GM19463 (cell line): ENCODE measurements around the gene STBD1.
"Not testable (repeated sequence)": the region's sequence is repeated elsewhere in the genome, so short reads cannot be mapped to it uniquely, and the experiment has no call there.

Source experiments
- ATAC-seq: cut with Tn5 transposase; IDR thresholded peaks from one replicate; pipeline ENCODE4 v1.9.1; 2021; ENCODE audit warnings: mild to moderate bottlenecking, moderate library complexity; ENCODE audit not compliant: unreplicated experiment

Gene STBD1

DNA sequence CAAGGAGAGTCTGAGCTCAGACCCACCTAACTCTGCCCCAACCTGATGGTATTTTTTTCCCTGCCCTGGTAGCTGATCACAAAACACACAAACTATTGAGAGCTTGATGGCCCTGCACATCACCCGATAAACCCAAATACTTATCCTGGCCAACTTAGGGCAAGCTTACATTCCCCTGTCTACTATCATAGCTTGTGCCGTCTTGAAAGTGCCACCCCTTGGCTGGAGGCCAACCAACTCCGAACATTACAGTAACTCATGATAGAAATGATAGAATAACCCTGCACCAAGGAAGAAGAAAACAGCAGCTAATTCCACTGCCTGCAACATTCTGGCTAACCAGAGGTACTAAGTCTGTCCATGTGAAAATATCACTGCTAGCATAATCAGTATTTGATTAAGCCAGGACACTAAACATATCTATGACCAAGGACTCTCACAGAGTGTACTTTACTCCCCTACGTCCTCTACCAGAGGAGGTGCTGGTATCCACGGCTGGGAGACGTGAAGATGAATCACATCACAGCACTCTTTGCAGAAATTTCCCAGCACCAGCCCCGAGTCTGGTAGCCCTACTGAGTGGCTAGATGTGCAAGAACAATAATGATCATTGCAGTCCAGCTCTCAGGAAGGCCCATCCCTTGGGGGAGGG is 8.9 kb downstream of the STBD1 start:
- ATAC-seq, result no peak

DNA sequence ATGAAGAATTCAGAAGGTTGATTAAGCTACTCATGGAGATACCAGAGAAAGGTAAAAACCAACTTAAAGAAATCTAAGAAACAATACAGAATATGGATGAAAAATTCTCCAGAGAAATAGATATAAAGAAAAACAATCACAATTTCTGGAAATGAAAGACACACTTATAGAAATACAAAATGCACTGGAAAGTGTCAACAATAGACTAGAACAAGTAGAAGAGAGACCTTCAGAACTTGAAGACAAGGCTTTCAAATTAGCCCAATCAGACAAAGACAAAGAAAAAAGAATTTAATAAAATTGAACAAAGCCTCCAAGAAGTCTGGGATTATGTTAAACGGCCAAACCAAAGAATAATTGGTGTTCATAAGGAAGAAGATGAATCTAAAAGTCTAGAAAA is 9.6 kb downstream of the STBD1 start:
- ATAC-seq, result no peak

DNA sequence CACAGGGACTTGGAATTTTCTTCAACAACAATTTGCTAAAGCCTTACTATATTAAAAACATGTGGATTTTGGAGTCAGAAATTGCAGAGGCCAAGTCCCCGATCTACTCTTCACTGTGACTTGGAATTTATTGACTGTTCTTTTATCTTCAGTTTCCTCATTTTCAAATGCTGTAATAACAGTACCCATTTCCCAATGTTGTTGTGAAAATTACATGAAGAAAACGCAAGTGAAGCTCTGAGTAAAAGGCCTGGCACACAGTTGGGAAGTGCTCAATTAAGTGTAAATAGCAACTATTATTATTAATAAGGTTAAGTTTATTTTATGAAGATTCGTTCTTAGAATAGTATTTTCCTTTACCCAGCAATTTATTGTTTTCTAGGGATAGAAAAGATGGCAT is 15.7 kb downstream of the STBD1 start:
- no peak for ATAC-seq

DNA sequence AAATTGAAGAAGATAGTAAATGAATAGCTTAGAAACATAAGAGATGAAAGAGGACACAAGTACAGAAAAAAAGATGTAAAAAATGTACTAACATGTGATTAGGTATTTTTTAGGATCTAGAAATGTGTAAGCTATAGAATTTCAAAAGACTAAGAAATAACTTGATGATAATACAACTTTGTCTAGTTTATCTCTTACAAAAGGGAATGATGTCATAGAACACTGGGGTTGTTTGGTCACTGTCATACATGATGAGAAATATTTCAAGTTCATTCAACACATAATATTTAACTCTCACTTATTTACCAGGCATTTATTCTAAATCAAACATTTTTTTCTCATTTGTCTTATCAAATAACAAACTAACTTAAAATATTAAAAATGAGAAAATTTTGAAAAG is 18.5 kb downstream of the STBD1 start:
- no peak for ATAC-seq

DNA sequence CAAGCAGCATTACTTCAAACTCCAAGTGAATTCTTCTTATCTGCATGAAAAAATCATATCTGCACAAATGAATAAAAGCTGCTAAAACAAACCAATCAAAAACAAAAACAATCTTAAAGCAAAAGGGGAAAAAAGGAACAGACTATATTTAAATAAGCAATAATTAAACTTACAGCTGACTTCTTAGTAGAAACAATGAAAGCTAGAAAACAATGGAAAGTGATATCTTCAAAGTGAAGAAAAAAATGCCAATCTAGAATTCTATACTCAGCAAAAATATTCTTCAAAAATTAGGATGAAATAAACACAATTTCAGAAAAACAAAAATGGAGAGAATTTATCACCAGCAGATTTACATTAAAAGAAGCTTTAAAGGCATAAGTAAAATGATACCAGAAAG is 20.0 kb downstream of the STBD1 start:
- ATAC-seq, result no peak

DNA sequence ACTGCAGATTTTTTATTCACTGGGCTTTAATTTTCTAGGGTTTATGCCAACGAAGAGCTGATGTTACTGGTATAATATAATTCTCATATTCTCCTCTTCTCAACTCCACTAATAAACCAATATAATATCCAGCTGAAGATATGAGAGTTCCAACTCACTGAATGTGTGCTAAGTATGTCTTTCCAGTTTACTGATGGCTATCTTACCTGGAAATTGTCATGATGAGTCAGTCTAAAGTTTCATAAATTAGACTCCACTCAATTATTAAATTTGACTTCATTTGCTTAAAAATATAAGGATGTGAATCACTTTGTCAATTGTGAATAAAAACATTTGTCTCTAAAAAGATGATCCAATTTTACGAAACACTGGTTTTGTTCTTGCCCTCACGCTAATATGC is 28.4 kb downstream of the STBD1 start:
- ATAC-seq, result no peak

DNA sequence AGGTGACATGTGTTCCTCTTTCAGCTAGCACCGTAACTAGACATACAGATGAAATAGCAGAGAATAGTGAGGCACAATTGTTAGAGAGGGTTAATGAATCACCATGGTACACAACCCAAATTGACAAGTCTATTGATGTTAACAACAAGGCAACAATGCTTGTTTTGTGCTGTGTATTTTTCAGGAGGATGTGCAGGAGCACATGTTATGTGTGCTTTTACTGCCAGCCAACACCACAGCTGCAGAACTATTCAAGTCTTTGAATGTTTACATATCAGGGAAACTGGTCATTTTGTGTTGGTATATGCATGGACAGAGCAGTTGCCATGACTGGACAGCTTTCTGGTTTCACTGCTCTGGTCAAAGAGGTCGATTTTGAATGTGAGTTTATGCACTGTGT is 32.8 kb downstream of the STBD1 start:
- ATAC-seq, result no peak

DNA sequence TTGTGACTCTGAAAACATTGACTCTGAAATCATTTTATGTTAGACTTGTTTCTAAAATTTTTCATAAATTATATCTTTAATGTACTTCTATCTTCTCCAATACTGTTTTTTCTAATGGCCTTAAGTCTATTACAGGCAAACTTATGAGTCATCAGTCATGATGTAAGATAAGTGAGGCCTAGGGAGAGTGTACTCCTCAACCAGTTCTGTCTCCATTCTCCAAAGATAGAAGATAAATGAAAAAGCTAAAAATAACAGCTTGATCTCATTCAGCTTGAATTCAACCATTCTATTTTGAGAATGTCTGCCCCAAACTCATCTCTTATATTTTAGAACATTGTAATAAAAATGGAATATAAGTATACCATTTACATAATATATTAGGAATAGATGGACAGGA is 34.5 kb downstream of the STBD1 start:
- no peak for ATAC-seq

DNA sequence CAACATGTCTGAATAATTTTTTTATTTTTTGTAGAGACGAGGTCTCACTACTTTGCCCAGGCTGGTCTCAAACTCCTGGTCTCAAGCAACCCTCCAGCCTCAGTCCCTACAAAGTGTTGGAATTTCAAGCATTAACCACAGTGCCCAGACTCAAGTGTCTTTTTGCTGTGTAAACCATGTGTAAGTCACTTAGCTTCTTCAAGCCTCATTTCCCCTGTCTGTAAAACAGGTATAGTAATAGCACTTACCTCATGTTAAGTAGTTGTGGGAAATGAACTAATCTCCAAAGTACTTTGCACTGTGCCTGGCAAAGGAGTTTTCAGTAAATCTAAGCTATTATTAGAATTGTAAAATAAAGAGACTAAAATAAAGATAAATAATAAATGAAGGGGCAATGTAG is 35.7 kb downstream of the STBD1 start:
- ATAC-seq, result no peak

DNA sequence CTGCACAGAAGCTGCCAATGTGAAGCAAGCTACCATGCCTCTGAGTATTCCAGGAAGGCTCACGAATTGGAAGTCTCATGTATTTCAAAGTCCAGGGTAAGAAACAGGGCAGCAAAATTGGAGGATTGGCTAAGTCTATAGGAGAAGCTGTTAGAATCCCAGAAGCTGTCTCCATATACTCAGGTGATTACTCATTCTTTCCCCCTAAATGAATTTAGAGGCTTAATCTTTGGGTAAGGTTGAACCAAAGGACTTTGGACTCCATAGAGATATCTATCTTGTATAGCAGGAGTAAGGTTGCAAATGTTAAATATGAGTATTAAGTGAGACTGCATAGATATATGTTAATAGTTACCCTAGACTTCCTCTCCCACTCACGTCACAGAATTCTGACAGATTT is 36.3 kb downstream of the STBD1 start:
- no peak for ATAC-seq

DNA sequence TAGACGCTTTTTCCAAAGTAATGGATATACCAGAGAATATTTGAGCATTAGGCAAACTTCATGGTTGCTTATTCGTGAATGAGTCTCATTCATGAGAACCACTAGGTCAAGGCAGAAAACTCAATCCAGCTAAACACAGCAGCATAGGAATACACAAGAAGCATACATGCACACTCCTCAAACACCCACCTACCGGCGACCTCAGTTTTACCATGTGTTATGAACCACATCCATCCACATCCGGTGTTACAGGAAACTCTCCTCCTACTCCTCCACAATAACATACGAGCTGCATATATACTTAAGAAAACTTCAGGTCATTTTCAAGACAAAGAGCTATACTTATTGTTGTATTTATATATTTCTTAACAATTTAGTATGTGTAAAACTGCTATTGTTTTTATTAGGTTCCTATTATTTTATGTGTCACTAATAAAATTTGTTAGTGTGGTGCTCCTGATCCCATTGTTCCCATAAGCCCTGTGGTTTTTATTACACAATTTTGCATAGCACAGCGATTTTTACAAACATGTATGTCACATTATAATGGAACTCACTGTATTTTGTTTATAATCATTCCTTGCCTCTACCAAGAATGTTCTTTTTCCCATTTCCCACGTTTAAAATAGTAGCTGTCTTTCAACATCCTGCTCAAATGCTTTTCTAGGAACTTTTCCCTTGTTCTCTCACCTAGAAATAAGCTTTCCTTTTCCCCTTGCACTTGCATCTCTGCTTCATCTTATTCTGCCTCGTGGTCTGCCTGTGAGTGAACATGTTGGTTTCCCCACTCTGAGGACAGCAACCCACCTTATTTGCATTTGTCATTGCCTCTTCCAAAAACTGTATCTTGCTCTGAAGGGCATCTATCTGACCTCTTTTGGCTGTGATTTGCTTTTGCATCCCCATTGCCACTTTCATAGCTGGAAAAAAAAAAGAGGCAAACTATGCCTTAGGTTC is 48.3 kb downstream of the STBD1 start:
- ATAC-seq, result no peak

DNA sequence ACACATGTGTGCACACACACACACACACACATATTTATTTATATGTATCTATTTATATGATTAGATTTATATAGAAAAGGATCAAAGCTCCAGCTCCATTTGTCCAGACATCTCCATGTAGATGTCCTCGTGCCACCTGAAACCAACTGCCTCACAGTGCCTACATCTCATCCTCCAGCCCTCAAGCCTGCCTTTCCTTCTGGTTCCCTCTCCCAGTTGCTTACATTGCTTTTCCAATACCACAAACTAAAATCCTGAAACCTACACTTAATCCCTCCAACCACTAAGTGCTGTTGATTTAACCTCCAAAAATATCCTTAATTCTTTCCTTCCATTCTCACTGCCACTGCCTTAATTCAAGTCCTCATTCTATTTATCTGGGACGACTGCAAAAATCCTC is 51.4 kb downstream of the STBD1 start:
- no peak for ATAC-seq

DNA sequence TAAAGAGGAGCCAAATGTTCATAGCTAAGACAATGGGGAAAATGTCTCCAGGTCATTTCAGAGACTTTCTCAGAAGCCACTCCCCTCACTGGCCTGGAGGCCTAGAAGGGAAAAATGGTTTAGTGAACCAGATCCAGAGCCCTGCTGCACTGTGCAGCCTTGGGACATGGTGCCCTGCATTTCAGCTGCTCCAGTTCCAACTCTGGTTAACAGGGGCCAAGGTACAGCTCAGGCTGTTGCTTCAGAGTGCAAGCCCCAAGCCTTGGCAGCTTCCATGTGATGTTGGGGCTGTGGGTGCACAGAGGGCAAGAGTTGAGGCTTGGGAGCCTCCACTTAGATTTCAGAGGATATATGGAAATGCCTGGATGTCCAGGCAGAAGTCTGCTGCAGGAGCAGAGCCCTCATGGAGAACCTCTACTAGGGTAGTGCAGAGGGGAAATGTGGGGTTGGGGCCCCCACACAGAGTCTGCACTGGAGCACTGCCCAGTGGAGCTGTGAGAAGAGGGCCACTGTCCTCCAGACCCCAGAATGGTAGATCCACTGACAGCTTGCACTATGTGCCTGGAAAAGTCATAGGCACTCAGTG is 53.4 kb downstream of the STBD1 start:
- not testable (repeated sequence) for ATAC-seq
